Measurements from ENCODE around the gene BBX.

BBX gene

GRCh38 chr3:107514453-107514852 is 8.3 kb upstream of the BBX start:
- ATAC-seq = no peak

GRCh38 chr3:107516475-107516874 is 6.3 kb upstream of the BBX start:
- ATAC-seq = no peak
- TF ChIP-seq TSHZ2 (CRISPR knock-in tag; IDR thresholded peaks at IDR 0.05) = no peak
- TF ChIP-seq ISL1 (CRISPR knock-in tag; IDR thresholded peaks at IDR 0.05) = no peak

More at GRCh38 chr3:107514453-107514852, 8.3 kb upstream of the BBX start:
- TF ChIP-seq ZC3H10 (CRISPR knock-in tag; IDR thresholded peaks at IDR 0.05) (no peak), PPARA (CRISPR knock-in tag; IDR thresholded peaks at IDR 0.05; ENCODE audit: borderline replicate concordance) (no peak), ZFP3 (CRISPR knock-in tag; IDR thresholded peaks at IDR 0.05) (no peak), POU6F1 (CRISPR knock-in tag; IDR thresholded peaks at IDR 0.05; ENCODE audit: borderline replicate concordance, low read depth) (no peak), CSRNP3 (CRISPR knock-in tag; IDR thresholded peaks at IDR 0.05) (no peak), PATZ1 (CRISPR knock-in tag; IDR thresholded peaks at IDR 0.05; ENCODE audit: borderline replicate concordance) (no peak), GLIS3 (CRISPR knock-in tag; IDR thresholded peaks at IDR 0.05) (no peak), RARB (CRISPR knock-in tag; IDR thresholded peaks at IDR 0.05) (no peak), ARNTL (CRISPR knock-in tag; IDR thresholded peaks at IDR 0.05; ENCODE audit: borderline replicate concordance, low read depth) (no peak), SNAI2 (CRISPR knock-in tag; IDR thresholded peaks at IDR 0.05) (no peak), ZFP30 (CRISPR knock-in tag; IDR thresholded peaks at IDR 0.05) (no peak), ZNF565 (CRISPR knock-in tag; conservative IDR thresholded peaks at IDR 0.05; ENCODE audit: low read depth) (no peak), OSR1 (CRISPR knock-in tag; IDR thresholded peaks at IDR 0.05) (no peak), ZNF70 (CRISPR knock-in tag; IDR thresholded peaks at IDR 0.05) (no peak), ESRRG (CRISPR knock-in tag; IDR thresholded peaks at IDR 0.05) (no peak), BACH2 (CRISPR knock-in tag; IDR thresholded peaks at IDR 0.05; ENCODE audit: borderline replicate concordance) (no peak), CSDC2 (CRISPR knock-in tag; IDR thresholded peaks at IDR 0.05) (no peak), TCF4 (CRISPR knock-in tag; IDR thresholded peaks at IDR 0.05; ENCODE audit: borderline replicate concordance) (no peak), TOX (CRISPR knock-in tag; IDR thresholded peaks at IDR 0.05; ENCODE audit: borderline replicate concordance) (no peak), CREB5 (CRISPR knock-in tag; IDR thresholded peaks at IDR 0.05; ENCODE audit: low read depth) (no peak)

- no peak for ATAC-seq
- no peak for TF ChIP-seq CREB5 (CRISPR knock-in tag; IDR thresholded peaks at IDR 0.05; ENCODE audit: low read depth)
- TF ChIP-seq BACH2 (CRISPR knock-in tag; IDR thresholded peaks at IDR 0.05; ENCODE audit: borderline replicate concordance) = no peak
- no peak for TF ChIP-seq GLIS3 (CRISPR knock-in tag; IDR thresholded peaks at IDR 0.05)
- TF ChIP-seq ZNF8 (CRISPR knock-in tag; IDR thresholded peaks at IDR 0.05) = no peak
- TF ChIP-seq POU6F1 (CRISPR knock-in tag; IDR thresholded peaks at IDR 0.05; ENCODE audit: borderline replicate concordance, low read depth) = no peak
- no peak for TF ChIP-seq CSDC2 (CRISPR knock-in tag; IDR thresholded peaks at IDR 0.05)
- no peak for TF ChIP-seq PATZ1 (CRISPR knock-in tag; IDR thresholded peaks at IDR 0.05; ENCODE audit: borderline replicate concordance)
- no peak for TF ChIP-seq ISL1 (CRISPR knock-in tag; IDR thresholded peaks at IDR 0.05)
- TF ChIP-seq TOX (CRISPR knock-in tag; IDR thresholded peaks at IDR 0.05; ENCODE audit: borderline replicate concordance) = no peak
- no peak for TF ChIP-seq SNAI2 (CRISPR knock-in tag; IDR thresholded peaks at IDR 0.05)
- TF ChIP-seq ZFP30 (CRISPR knock-in tag; IDR thresholded peaks at IDR 0.05) = no peak
These were observed 2.2 kb upstream of the BBX start for GRCh38 chr3:107520535-107520934.

Measured in SK-N-SH treated with all-trans-retinoic acid at 6 μM for 48 hours (cell line).